Natural killer cell (primary cell): ENCODE data around the gene SLC35F3. TPM values are rescaled to one million over a fixed set of nuclear protein-coding genes. Genes with fewer than 3 reads are reported as not detected.

Experiments used
- ATAC-seq, 3 donors: fragments of 150-1000 bp in 2 of 3; fragments of 200-7000 bp in 1 of 3; cut with Tn5 transposase; 1 replicate in 1 of 3; 2 replicates in 2 of 3; pipeline ENCODE4 v1.10.0; 2021; ENCODE audit warnings: mild to moderate bottlenecking in 2 of 3, moderate library complexity in 2 of 3
- DNase-seq, 2 donors: peaks; one replicate each; pipeline versions ENCODE4 v3.0.0 to v3.0.0-alpha.2; 2013 to 2021; ENCODE audit warnings: mixed read lengths in 1 of 2
- H3K27ac ChIP-seq: one replicate; pipeline ENCODE4 v1.5.1; 2013; ENCODE audit warnings: mild to moderate bottlenecking, low read length
- H3K27me3 ChIP-seq: one replicate; pipeline ENCODE4 v1.6.1; 2013; ENCODE audit warnings: low read length; ENCODE audit not compliant: control insufficient read depth, insufficient read depth
- H3K36me3 ChIP-seq: one replicate; pipeline ENCODE4 v1.6.1; 2013; ENCODE audit warnings: low read length; ENCODE audit not compliant: control insufficient read depth, insufficient read depth
- H3K4me1 ChIP-seq: one replicate; pipeline ENCODE4 v1.6.1; 2013; ENCODE audit warnings: low read length; ENCODE audit not compliant: control insufficient read depth, insufficient read depth
- H3K4me3 ChIP-seq: one replicate; pipeline ENCODE4 v1.5.1; 2013; ENCODE audit warnings: low read length
- H3K9me3 ChIP-seq: one replicate; pipeline ENCODE4 v1.6.1; 2013; ENCODE audit warnings: low read length; ENCODE audit not compliant: control insufficient read depth, insufficient read depth
- H3K27ac Mint-ChIP-seq, 2 donors: one replicate each; pipeline ENCODE4 v1.8.0; 2022; ENCODE audit warnings: mild to moderate bottlenecking in 2 of 2, mixed read lengths in 2 of 2, moderate library complexity in 1 of 2
- H3K27me3 Mint-ChIP-seq, 2 donors: one replicate each; pipeline ENCODE4 v1.8.0; 2022; ENCODE audit warnings: low read depth in 2 of 2, mixed read lengths in 2 of 2
- H3K36me3 Mint-ChIP-seq: one replicate; pipeline ENCODE4 v1.8.0; 2022; ENCODE audit warnings: mixed read lengths
- H3K4me1 Mint-ChIP-seq, 2 donors: one replicate each; pipeline ENCODE4 v1.8.0; 2022; ENCODE audit warnings: mixed read lengths in 2 of 2
- H3K4me3 Mint-ChIP-seq: one replicate; pipeline ENCODE4 v1.8.0; 2022; ENCODE audit warnings: mild to moderate bottlenecking, moderate library complexity, mixed read lengths
- H3K9me3 Mint-ChIP-seq, 2 donors: one replicate each; pipeline ENCODE4 v1.8.0; 2022; ENCODE audit warnings: mixed read lengths in 2 of 2
- whole genome bisulfite sequencing: methylation state at CpG from one replicate; pipeline ENCODE4 v1.1.7; 2013; ENCODE audit warnings: missing lambda C conversion rate; ENCODE audit not compliant: insufficient coverage; 5-methylcytosine and 5-hydroxymethylcytosine counted together
- intact Hi-C: fragments of 100-400 bp; cut with micrococcal nuclease; formaldehyde crosslinking; loops from one replicate; pipeline ENCODE4 v1.14.2; 2022
- total RNA-seq, 4 donors: library from RNA; stranded (reverse); fragments of 120-200 nt in 1 of 4; gene quantifications; one replicate each; pipeline versions ENCODE4 v1.2.3 to v1.2.4, GENCODE V29; 2013 to 2022
- TF ChIP-seq, protein P1 (sequence below): fragments of 200-600 bp; IDR thresholded peaks from one replicate; pipeline ENCODE4 v1.8.0; 2022; ENCODE audit warnings: antibody characterized with exemption

The SLC35F3 gene
- total RNA-seq, 3 donors from 2014 or later (not counting 1 experiment from before 2014, with no cell fraction given): not detected

DNA sequence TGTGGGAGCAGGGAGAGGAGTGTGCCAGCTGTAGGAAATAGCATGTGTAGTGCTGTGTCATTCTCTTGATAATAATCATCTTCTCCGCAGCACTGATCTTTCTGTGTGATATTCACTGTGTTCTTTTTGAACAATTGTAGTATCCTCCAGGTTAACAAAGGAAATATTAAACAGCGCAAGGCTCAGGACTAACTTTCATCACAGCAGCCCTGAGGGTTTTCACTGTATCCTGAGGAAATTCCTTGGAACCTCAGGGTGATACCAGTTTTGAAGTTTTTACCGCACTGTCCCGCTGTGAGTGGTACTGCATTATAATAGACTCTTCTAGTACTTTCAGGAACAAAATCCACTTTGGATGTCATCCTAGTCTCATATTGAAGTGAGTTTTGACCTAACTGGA lies 240.4 kb downstream of the SLC35F3 start:
- Mint-ChIP-seq H3K36me3 (no peaks in the 10 kb centered on the region), H3K9me3 (no peaks in the 10 kb centered on the region), H3K4me1 (no peaks in the 10 kb centered on the region), H3K27me3 (peaks cover 11 to 44% of the 10 kb centered on the region in 2 donors), H3K27ac (no peak overlapping the region), H3K4me3 (no peak overlapping the region)
- H3K27me3 ChIP-seq: no peaks in the 10 kb centered on the region
- TF ChIP-seq, protein P1, sequence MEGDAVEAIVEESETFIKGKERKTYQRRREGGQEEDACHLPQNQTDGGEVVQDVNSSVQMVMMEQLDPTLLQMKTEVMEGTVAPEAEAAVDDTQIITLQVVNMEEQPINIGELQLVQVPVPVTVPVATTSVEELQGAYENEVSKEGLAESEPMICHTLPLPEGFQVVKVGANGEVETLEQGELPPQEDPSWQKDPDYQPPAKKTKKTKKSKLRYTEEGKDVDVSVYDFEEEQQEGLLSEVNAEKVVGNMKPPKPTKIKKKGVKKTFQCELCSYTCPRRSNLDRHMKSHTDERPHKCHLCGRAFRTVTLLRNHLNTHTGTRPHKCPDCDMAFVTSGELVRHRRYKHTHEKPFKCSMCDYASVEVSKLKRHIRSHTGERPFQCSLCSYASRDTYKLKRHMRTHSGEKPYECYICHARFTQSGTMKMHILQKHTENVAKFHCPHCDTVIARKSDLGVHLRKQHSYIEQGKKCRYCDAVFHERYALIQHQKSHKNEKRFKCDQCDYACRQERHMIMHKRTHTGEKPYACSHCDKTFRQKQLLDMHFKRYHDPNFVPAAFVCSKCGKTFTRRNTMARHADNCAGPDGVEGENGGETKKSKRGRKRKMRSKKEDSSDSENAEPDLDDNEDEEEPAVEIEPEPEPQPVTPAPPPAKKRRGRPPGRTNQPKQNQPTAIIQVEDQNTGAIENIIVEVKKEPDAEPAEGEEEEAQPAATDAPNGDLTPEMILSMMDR: no peak
- DNase-seq (no peak), ATAC-seq (no peak)
- intact Hi-C loops: no loop called here
- 87% methylated on average over 4 of the region's 4 CpGs for WGBS
- H3K4me1 ChIP-seq: no peaks in the 10 kb centered on the region
- H3K27ac ChIP-seq: no peak overlapping the region
- H3K36me3 ChIP-seq: no peaks in the 10 kb centered on the region
- no peaks in the 10 kb centered on the region for H3K9me3 ChIP-seq
- no peak overlapping the region for H3K4me3 ChIP-seq

DNA sequence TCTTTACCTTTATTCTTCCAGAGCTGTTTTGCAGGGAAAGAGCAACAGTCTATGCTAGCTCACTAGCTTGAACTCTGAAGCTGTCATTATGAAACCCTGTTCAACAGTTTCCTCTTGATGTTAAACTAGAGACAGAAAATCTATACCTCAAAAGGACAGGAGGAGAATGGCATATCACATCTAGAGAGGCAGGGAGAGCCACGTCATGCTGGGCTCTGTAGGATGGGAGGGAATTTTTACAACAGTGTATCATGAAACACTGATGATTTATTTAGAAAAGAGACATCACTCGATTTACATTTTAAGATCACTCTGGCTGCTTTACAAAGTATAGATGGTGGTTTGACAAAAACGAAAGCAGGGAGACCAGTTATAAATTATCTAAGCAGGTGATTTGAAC lies 243.9 kb downstream of the SLC35F3 start:
- DNase-seq: no peak
- Mint-ChIP-seq H3K36me3 (no peaks in the 10 kb centered on the region), H3K27ac (no peak overlapping the region), H3K9me3 (no peaks in the 10 kb centered on the region), H3K27me3 (peaks cover 15 to 61% of the 10 kb centered on the region in 2 donors), H3K4me3 (no peak overlapping the region), H3K4me1 (no peaks in the 10 kb centered on the region)
- H3K9me3 ChIP-seq: no peaks in the 10 kb centered on the region
- WGBS: 75% methylated on average over 3 of the region's 3 CpGs
- H3K27me3 ChIP-seq: no peaks in the 10 kb centered on the region
- no peak overlapping the region for H3K4me3 ChIP-seq
- H3K4me1 ChIP-seq: no peaks in the 10 kb centered on the region
- TF ChIP-seq, protein P1: no peak
- no peaks in the 10 kb centered on the region for H3K36me3 ChIP-seq
- intact Hi-C loops: no loop called here
- H3K27ac ChIP-seq: no peak overlapping the region
- ATAC-seq: no peak

DNA sequence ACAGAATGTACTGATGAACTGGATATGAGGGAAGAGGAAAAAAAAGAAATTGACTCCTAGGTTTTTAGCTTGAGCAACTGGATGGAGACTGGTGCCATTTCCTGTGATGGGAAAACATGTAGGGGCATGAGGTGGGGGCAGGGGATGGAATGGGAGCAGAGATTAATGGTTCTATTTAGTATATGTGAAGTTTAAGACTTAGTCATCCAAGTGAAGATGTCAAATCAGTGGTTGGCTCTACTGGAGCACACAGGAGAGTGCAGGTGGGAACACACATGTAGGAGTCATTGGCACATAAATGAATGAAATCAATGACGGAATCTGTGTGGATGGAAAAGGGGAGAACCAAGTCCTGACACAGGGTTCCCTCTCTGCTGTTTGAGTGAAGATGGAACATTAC lies 244.3 kb downstream of the SLC35F3 start:
- intact Hi-C loops: no loop called here
- Mint-ChIP-seq H3K27me3 (peaks cover 13 to 57% of the 10 kb centered on the region in 2 donors), H3K27ac (no peak overlapping the region), H3K9me3 (no peaks in the 10 kb centered on the region), H3K36me3 (no peaks in the 10 kb centered on the region), H3K4me3 (no peak overlapping the region), H3K4me1 (no peaks in the 10 kb centered on the region)
- DNase-seq (no peak), ATAC-seq (no peak)
- Histone ChIP-seq H3K4me1 (no peaks in the 10 kb centered on the region), H3K9me3 (no peaks in the 10 kb centered on the region), H3K4me3 (no peak overlapping the region), H3K27ac (no peak overlapping the region), H3K36me3 (no peaks in the 10 kb centered on the region), H3K27me3 (no peaks in the 10 kb centered on the region)
- TF ChIP-seq, protein P1: no peak
- 100% methylated on average over 1 of the region's 1 CpG for WGBS

DNA sequence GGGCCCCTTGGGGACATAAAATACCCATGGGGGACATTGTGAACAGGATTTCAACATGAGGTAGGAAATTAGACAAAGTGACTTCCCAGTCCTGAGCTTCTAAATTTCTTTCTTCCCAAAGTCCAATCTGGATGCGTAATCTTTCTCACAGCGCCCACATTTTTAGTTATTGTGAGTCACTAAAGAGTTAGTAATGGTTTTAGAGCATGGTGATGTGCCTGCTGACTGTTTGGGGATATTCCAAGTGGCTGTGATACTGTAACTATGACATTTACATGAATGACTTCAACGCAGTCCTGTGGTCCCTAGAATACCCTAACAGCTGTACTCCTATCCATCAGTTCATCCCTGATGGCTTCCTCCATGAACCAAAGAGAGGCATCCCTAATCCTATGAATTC lies 244.7 kb downstream of the SLC35F3 start:
- H3K36me3 Mint-ChIP-seq: no peaks in the 10 kb centered on the region
- 72% methylated on average over 3 of the region's 3 CpGs for WGBS
- Histone ChIP-seq H3K9me3 (no peaks in the 10 kb centered on the region), H3K4me1 (no peaks in the 10 kb centered on the region), H3K27me3 (no peaks in the 10 kb centered on the region), H3K4me3 (no peak overlapping the region), H3K36me3 (no peaks in the 10 kb centered on the region), H3K27ac (no peak overlapping the region)
- no peaks in the 10 kb centered on the region for H3K9me3 Mint-ChIP-seq
- DNase-seq (no peak), ATAC-seq (no peak)
- H3K4me1 Mint-ChIP-seq: no peaks in the 10 kb centered on the region
- TF ChIP-seq, protein P1: no peak
- intact Hi-C loops: no loop called here
- no peak overlapping the region for H3K4me3 Mint-ChIP-seq
- H3K27me3 Mint-ChIP-seq: peaks cover 13 to 54% of the 10 kb centered on the region in 2 donors
- H3K27ac Mint-ChIP-seq: no peak overlapping the region
